AG10803 (cell line): ENCODE data around the gene ZGLP1.
A peak's percentile ranks its signal among the peaks of the same experiment; 100 is the strongest.
"Not testable (repeated sequence)": the region's sequence is repeated elsewhere in the genome, so short reads cannot be mapped to it uniquely, and the experiment has no call there.

ENCODE experiments used
- DNase-seq: peaks from one replicate; pipeline ENCODE4 v3.0.0; 2010; ENCODE audit warnings: low read depth
- H3K4me3 ChIP-seq: 2 replicates; pipeline ENCODE4 v1.5.1; 2011; ENCODE audit warnings: mild to moderate bottlenecking, low read length, control low read depth
- CTCF ChIP-seq: conservative IDR thresholded peaks from 2 replicates; pipeline ENCODE4 v1.5.1; 2011; ENCODE audit warnings: mild to moderate bottlenecking, low read length, control low read depth, inconsistent platforms

Gene ZGLP1

GRCh38 chr19:10339977-10340376 lies 30.4 kb upstream of the ZGLP1 start:
- no peak overlapping the region for H3K4me3 ChIP-seq
- DNase-seq: no peak
- no peak for TF ChIP-seq CTCF

GRCh38 chr19:10339380-10339960 lies 29.9 kb upstream of the ZGLP1 start, which contains the start of gene ICAM3:
TSS of gene ICAM3 (minus strand) at chr19:10339624. CDS start at chr19:10339614, 10 bp downstream.
- TF ChIP-seq CTCF: no peak
- no peak for DNase-seq
- no peak within 1 kb of the TSS for H3K4me3 ChIP-seq

- TF ChIP-seq CTCF: no peak
- DNase-seq: no peak
- no peak overlapping the region for H3K4me3 ChIP-seq
Observed at GRCh38 chr19:10338940-10339339, 29.3 kb upstream of the ZGLP1 start.

- not testable (repeated sequence) for H3K4me3 ChIP-seq, DNase-seq
Observed at GRCh38 chr19:10336725-10337124, 27.1 kb upstream of the ZGLP1 start.

- H3K4me3 ChIP-seq: peak overlapping the region; percentile 86
- DNase-seq: no peak
- TF ChIP-seq CTCF: no peak
Observed at GRCh38 chr19:10335352-10335985, 25.9 kb upstream of the ZGLP1 start.

- 0 out of 2 replicates have a peak, but pooled peaks have one; percentile 14 for TF ChIP-seq CTCF
- peak overlapping the region; percentile 86 for H3K4me3 ChIP-seq
- DNase-seq: peak; percentile 93
Observed at GRCh38 chr19:10334588-10335351, 25.2 kb upstream of the ZGLP1 start.

- no peak for DNase-seq
- TF ChIP-seq CTCF: no peak
- H3K4me3 ChIP-seq: peak overlapping the region; percentile 86
Observed at GRCh38 chr19:10333758-10334587, 24.4 kb upstream of the ZGLP1 start.
